Activated naive CD4-positive, alpha-beta T cell treated with anti-CD3 and anti-CD28 coated beads for 36 hours (primary cell): ENCODE data around the gene ARHGAP6. TPM values are rescaled to one million over a fixed set of nuclear protein-coding genes. Genes with fewer than 3 reads are reported as not detected.

Experiments used
- CTCF ChIA-PET: fragments of 350-600 bp; sonication (Branson Sonifier 250); formaldehyde crosslinking; loops from one replicate; lab custom pipeline; 2021; ENCODE audit warnings: antibody characterized with exemption; lab: Charles Lee
- DNase-seq: peaks from one replicate; pipeline ENCODE4 v3.0.0-alpha.2; 2020
- H3K27ac Mint-ChIP-seq: one replicate; pipeline ENCODE4 v1.8.0; 2021; ENCODE audit warnings: mild to moderate bottlenecking, mixed read lengths
- H3K27me3 Mint-ChIP-seq: one replicate; pipeline ENCODE4 v1.8.0; 2021; ENCODE audit warnings: low read depth, mixed read lengths
- H3K36me3 Mint-ChIP-seq: one replicate; pipeline ENCODE4 v1.8.0; 2021; ENCODE audit warnings: low read depth, mixed read lengths
- H3K4me1 Mint-ChIP-seq: one replicate; pipeline ENCODE4 v1.8.0; 2021; ENCODE audit warnings: low read depth, mixed read lengths
- H3K4me3 Mint-ChIP-seq: one replicate; pipeline ENCODE4 v1.8.0; 2021; ENCODE audit warnings: mild to moderate bottlenecking, moderate library complexity, mixed read lengths
- H3K9me3 Mint-ChIP-seq: one replicate; pipeline ENCODE4 v1.8.0; 2021; ENCODE audit warnings: mixed read lengths
- intact Hi-C: fragments of 100-400 bp; cut with micrococcal nuclease; formaldehyde crosslinking; loops from one replicate; pipeline ENCODE4 v1.15.1; 2023
- total RNA-seq, 2 experiments: library from RNA; stranded (reverse); gene quantifications; one replicate each; pipeline ENCODE4 v1.2.3, GENCODE V29; 2021

The ARHGAP6 gene
- total RNA-seq, 2 experiments from 2014 or later: not detected

DNA sequence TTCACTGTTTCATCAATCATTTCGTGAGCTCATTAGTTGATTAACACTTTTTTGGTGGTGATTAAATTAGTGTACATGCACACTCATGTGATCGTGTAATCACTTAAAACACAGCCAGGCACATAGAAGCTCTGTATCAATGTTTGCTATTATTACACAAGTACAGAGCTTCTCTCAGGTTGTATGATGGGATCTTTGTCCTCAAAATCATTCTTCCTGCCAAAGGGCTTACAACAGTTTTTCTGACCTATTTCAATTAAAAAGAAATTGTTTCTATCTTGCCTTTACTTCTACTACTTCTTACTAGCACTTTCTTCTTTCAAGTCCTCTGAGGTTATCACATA lies 227.4 kb downstream of the ARHGAP6 start:
- Mint-ChIP-seq H3K9me3 (no peaks in the 10 kb centered on the region), H3K27me3 (no peaks in the 10 kb centered on the region), H3K36me3 (no peaks in the 10 kb centered on the region), H3K4me1 (no peaks in the 10 kb centered on the region), H3K27ac (no peak overlapping the region), H3K4me3 (no peak overlapping the region)
- DNase-seq: no peak
- CTCF ChIA-PET: no interaction called here
- intact Hi-C loops: no loop called here

DNA sequence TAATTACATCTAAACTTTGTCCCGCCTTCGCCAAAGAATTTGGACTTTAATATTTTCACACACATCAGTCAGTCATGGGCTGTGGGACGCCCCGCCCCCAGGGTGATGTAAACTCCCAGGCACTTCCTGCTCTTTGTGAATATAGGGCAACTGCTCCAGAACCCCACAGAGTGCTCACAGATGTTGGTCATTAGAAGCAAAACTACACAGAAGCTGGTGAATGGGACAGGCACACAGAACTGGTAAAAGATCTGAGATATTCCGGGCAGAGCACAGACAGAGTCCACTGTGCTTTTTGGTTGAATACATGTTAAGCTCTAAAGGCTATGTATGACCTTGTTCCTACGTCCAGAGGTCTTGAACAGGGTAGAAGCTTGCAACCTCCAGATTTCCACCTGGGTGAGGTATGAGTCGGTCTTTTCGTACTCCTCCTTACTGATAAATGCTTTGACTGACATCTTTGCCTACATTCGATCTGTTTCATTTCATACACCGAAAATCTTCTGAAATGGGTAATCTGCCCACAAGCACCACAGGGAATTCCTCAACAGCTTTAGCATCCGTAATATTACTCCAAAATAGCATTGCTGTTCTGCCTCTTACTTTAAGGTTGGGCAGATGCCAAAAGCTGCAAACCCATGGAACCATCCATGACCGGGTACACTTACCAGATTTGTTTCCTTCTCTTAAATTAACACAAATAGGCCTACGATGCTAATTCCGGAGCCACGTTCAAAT lies 227.9 kb downstream of the ARHGAP6 start:
- Mint-ChIP-seq H3K9me3 (no peaks in the 10 kb centered on the region), H3K27ac (no peak overlapping the region), H3K27me3 (peaks cover 2% of the 10 kb centered on the region), H3K4me1 (no peaks in the 10 kb centered on the region), H3K4me3 (no peak overlapping the region), H3K36me3 (no peaks in the 10 kb centered on the region)
- intact Hi-C loops: no loop called here
- CTCF ChIA-PET: no interaction called here
- no peak for DNase-seq

DNA sequence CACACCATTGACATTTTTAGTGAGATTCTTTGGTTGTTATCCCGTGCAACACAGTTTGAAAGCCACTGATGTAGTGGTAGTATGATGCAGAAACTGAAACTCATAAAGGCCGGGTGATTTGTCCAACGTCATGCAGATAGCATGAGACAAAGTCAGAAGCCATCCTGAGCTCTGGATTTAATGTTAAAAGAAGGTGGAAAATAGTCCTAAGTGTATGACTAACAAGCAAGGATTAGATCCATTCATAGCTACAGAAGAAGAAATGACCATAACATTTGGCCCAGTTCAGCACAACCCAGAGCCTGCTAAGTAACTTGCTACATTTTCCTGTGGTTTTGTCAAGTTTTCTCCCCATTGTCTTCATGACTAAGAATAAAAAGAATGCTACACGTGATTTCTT lies 230.2 kb downstream of the ARHGAP6 start:
- Mint-ChIP-seq H3K4me1 (no peaks in the 10 kb centered on the region), H3K27me3 (peaks cover 6% of the 10 kb centered on the region), H3K36me3 (no peaks in the 10 kb centered on the region), H3K9me3 (no peaks in the 10 kb centered on the region), H3K4me3 (no peak overlapping the region), H3K27ac (no peak overlapping the region)
- intact Hi-C loops: no loop called here
- CTCF ChIA-PET: no interaction called here
- DNase-seq: no peak

DNA sequence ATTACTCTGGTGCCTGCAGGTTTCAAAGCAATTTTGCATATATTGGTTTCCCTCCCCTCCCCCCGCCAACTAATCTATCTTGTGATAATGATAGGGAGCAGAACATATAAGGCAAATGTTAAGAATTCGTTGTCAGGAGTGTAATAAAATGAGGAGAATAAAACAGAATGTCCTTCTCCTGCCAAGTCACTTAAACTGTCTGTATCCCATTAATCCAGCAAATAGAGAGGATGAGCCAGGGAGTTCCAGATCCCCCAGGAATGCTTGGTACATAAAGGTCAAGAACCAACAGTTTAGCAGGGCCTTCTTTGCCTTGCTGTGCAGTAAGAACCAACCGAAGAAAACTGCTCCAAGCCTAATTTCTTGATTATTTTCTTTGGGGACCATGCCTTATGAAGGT lies 231.1 kb downstream of the ARHGAP6 start:
- Mint-ChIP-seq H3K4me3 (no peak overlapping the region), H3K4me1 (no peaks in the 10 kb centered on the region)

DNA sequence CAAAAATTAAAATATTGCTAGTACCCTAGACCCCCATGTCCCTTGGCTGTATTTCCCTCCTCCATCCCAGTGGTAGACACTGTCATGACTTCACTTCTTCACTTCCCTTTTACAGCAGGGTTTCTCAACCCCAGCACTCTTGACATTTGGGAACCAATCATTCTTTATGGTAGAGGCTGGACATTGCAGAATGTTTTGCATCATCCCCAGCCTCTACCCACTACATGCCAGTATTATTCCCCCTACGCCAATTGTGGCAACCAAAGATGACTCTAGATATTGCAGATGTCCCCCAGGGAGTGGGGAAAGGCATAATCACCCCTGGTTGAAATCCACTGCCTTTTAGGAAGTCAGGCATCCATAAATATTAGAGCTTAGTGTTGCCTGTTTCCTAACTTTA lies 233.9 kb downstream of the ARHGAP6 start:
- Mint-ChIP-seq H3K4me1 (no peaks in the 10 kb centered on the region), H3K27ac (no peak overlapping the region), H3K27me3 (peaks cover 15% of the 10 kb centered on the region), H3K9me3 (no peaks in the 10 kb centered on the region), H3K4me3 (no peak overlapping the region), H3K36me3 (no peaks in the 10 kb centered on the region)
- intact Hi-C loops: no loop called here
- DNase-seq: no peak
- CTCF ChIA-PET: no interaction called here

More for the DNA sequence above, 231.1 kb downstream of the ARHGAP6 start:
- Mint-ChIP-seq H3K27me3 (peaks cover 11% of the 10 kb centered on the region), H3K9me3 (no peaks in the 10 kb centered on the region), H3K27ac (no peak overlapping the region), H3K36me3 (no peaks in the 10 kb centered on the region)
- CTCF ChIA-PET: no interaction called here
- DNase-seq: no peak
- intact Hi-C loops: no loop called here

DNA sequence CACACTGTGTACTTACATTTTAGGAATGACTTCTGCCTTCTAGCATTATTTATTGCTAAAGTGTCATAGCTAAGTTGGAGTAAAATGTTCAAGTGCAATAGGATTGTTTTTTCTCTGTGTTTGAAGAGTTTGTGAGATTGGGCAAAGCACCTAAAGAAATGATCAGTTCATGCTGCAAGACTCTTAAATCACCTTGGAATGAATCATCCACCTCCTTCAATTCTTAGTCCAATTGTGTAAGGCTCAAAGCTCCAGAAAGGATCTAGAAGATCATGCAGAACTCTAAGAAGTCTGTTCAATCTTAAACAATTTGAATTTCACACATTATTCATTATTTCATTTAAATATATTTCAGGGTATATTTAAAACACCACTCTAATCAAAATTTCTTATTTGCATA lies 235.4 kb downstream of the ARHGAP6 start:
- CTCF ChIA-PET: no interaction called here
- no peak overlapping the region for H3K4me3 Mint-ChIP-seq
- intact Hi-C loops: no loop called here

DNA sequence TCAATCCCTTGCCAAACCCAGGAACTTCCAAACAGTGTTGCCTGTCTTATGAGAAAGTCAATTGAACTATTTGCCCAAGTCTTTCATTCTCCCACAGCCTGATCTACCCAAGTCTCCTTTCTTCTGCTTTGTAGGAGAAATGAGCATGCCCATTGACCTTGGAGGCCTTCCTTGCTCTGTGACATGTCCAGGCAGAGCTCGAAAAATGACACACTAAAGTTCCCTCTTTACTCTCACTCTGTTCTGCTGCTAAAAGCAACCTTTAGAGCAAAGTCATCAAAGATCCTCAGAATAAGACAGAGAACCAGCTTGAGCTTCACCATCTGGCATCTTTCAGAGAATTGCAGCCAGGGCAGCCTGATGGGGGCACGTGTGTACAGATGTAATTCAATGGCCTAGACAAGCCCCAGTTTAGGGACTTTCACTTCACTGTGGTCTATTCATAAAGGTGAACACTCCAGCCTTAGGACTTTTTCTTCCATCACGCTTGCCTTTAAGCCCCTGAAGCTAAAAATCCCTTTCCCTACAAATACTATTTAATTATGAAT lies 236.1 kb downstream of the ARHGAP6 start:
- H3K27ac Mint-ChIP-seq: no peak overlapping the region
- no peaks in the 10 kb centered on the region for H3K36me3 Mint-ChIP-seq
- H3K4me3 Mint-ChIP-seq: no peak overlapping the region
- H3K27me3 Mint-ChIP-seq: peaks cover 20% of the 10 kb centered on the region
- DNase-seq: no peak
- CTCF ChIA-PET: no interaction called here
- intact Hi-C loops: no loop called here
- no peaks in the 10 kb centered on the region for H3K4me1 Mint-ChIP-seq
- no peaks in the 10 kb centered on the region for H3K9me3 Mint-ChIP-seq

More for the DNA sequence above, 235.4 kb downstream of the ARHGAP6 start:
- DNase-seq: no peak
- H3K9me3 Mint-ChIP-seq: no peaks in the 10 kb centered on the region
- H3K4me1 Mint-ChIP-seq: no peaks in the 10 kb centered on the region
- no peak overlapping the region for H3K27ac Mint-ChIP-seq
- peaks cover 20% of the 10 kb centered on the region for H3K27me3 Mint-ChIP-seq
- H3K36me3 Mint-ChIP-seq: no peaks in the 10 kb centered on the region

DNA sequence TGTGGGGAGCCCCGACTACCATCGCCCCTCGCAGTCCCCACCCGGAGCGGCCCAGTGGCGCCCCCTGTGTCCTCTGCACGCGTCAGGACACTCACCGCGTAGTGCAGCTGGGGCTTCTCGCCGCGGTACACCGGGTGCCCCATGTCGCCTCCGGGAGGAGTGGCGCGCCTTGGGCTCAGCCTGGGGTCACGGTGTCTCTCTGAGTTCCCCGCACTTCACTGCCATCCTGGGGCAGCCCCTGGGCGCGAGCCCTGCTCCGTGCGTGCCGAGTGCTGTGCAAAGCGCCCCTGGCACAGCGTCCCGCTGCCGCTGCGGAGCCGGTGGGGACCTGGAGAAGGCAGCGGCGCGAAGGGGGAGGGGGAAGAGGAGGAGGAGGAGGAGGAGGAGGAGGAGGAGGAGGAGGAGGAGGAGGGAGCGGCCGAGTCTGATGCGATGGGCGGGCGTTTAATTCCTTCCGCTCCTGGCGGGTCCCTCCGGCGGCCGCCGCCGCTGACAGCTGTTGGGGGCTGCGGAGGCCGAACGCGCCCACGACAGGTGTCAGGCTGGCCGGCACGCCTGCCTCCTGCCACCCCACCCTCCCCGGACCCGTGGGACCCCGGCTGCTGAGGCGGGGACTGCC lies 238.2 kb downstream of the ARHGAP6 start:
- Mint-ChIP-seq H3K4me1 (no peaks in the 10 kb centered on the region), H3K9me3 (no peaks in the 10 kb centered on the region), H3K27me3 (peaks cover 17% of the 10 kb centered on the region), H3K36me3 (no peaks in the 10 kb centered on the region), H3K27ac (no peak overlapping the region), H3K4me3 (no peak overlapping the region)
- DNase-seq: peak; percentile 5
- CTCF ChIA-PET: no interaction called here
- intact Hi-C loops: no loop called here

DNA sequence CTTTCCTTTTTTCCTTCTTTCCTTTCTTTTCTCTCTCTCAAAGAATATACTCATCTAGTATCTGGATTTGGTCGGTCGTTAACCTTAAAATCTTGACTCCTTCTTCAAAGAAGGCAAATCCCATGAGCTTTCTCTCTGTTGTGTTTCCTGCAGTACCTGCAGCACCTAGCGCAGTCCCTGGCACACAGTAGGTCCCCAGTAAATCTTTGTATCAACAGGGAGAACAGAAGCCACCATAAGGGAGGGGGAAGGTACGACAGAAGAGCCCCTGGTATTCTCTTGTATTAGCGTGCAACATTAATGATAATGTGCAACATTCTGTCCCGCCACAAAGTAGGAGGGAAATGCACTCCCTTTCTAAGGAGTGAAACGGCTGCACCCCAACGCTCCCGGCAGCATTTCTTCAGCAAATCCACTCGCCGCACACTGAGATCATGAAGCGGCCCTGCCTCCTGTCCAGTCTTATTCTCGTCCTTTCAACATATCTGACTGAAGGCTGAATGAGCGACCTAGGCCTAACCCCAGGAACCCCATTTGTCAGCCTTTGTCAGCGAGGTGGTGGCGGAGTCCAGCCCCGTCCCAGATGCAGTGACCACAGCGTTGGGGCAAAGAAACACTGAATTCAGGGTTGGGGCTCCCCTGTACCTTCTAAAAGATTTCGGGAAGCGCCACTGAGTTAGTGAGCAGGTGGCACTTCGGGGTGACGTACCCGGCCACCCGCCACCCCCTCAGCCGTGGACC lies 238.8 kb downstream of the ARHGAP6 start:
- CTCF ChIA-PET: no interaction called here
- H3K9me3 Mint-ChIP-seq: no peaks in the 10 kb centered on the region
- H3K27ac Mint-ChIP-seq: no peak overlapping the region
- no peak for DNase-seq
- no peaks in the 10 kb centered on the region for H3K4me1 Mint-ChIP-seq
- H3K27me3 Mint-ChIP-seq: peaks cover 16% of the 10 kb centered on the region
- H3K36me3 Mint-ChIP-seq: no peaks in the 10 kb centered on the region
- intact Hi-C loops: no loop called here
- H3K4me3 Mint-ChIP-seq: no peak overlapping the region

DNA sequence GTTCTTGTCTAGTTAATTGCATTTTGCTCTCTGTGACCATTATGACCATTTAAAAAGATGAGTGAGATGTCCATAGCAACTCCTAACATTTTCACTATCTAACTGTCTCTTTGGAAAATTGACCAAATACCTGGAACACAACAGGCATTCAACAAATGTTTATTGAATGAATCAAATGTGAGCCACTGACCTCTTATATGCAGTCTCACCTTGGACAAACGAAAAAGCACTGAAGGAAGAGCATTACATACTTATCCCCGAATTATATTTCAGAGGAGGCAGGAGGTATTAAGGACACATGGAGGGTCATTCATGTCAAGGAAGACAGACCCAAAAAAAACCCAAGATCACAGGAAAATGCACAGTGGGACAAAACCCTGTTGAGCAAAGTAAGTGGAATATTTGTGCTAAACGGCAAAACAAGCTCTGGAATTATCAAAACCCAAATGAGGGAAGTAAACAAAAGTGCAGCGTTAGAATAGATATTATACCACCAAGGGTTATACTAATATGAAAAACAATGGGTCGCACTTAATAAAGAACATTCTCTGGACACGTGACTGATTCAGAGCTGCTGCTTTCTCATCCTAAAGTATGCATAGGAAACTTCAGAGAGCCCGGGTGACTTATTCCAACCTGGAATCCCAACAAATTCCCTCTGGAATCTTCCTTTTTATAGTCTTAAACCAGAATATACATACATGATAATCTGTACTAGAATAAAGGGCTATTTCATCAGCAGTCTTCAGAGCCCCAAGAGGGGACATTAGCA lies 240.6 kb downstream of the ARHGAP6 start:
- intact Hi-C loops: no loop called here
- H3K4me1 Mint-ChIP-seq: no peaks in the 10 kb centered on the region
- no peak for DNase-seq
- H3K27me3 Mint-ChIP-seq: peaks cover 12% of the 10 kb centered on the region
- no peaks in the 10 kb centered on the region for H3K36me3 Mint-ChIP-seq
- no peak overlapping the region for H3K27ac Mint-ChIP-seq
- no peaks in the 10 kb centered on the region for H3K9me3 Mint-ChIP-seq
- CTCF ChIA-PET: no interaction called here
- H3K4me3 Mint-ChIP-seq: no peak overlapping the region

DNA sequence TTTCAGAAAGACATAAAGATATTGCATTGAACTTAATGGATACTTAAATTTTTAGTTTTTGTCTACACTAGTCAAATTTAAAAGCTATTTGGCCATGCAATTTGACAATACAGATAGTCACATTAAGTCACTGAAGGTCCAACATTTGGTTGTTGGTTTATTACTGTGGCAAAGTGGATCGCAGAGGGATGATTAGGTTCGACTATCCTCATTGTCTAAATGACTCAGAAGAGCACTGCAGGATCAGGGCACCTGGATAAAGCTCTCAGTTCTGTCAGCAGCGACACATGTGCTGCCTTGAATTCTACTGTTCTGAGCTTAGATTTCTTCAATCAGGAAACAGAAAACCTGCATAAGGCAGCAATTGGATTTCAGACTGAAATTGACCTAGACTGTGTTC lies 241.8 kb downstream of the ARHGAP6 start:
- intact Hi-C loops: no loop called here
- H3K4me3 Mint-ChIP-seq: no peak overlapping the region
- H3K36me3 Mint-ChIP-seq: no peaks in the 10 kb centered on the region
- no peak for DNase-seq
- no peaks in the 10 kb centered on the region for H3K9me3 Mint-ChIP-seq
- H3K27ac Mint-ChIP-seq: no peak overlapping the region
- peaks cover 8% of the 10 kb centered on the region for H3K27me3 Mint-ChIP-seq
- CTCF ChIA-PET: no interaction called here
- no peaks in the 10 kb centered on the region for H3K4me1 Mint-ChIP-seq

DNA sequence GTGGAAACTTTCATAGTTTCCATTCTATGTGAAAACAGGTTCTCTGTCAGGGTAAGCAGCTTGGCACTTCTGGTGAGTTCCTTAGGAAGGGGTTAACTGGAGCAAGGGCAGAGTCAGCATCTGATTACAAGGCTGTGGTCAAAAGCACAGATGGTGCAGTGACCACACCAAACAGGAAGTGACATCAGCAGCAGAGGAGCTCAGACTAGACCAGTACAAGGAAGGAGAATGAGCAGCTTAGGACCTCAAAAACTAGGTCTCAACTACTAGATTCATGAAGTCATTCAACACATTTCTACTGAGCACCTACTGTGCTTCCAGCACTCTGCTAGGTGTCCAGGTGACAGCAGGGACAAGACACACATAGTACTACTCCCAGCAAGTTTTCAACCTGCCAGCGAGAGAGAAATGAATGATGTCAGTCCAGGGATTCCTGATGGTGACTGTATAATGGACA lies 242.3 kb downstream of the ARHGAP6 start:
- H3K9me3 Mint-ChIP-seq: no peaks in the 10 kb centered on the region
- no peaks in the 10 kb centered on the region for H3K4me1 Mint-ChIP-seq
- CTCF ChIA-PET: no interaction called here
- H3K4me3 Mint-ChIP-seq: no peak overlapping the region
- intact Hi-C loops: no loop called here
- H3K27me3 Mint-ChIP-seq: peaks cover 8% of the 10 kb centered on the region
- no peak overlapping the region for H3K27ac Mint-ChIP-seq
- no peaks in the 10 kb centered on the region for H3K36me3 Mint-ChIP-seq
- DNase-seq: no peak
